Activated naive CD4-positive, alpha-beta T cell treated with anti-CD3 and anti-CD28 coated beads, Interleukin-2, amount 50 U/mL, for 24 hours (primary cell): ENCODE results near the gene BPGM.

Source experiments
- H3K27ac Mint-ChIP-seq: one replicate; pipeline ENCODE4 v1.8.0; 2021; ENCODE audit warnings: mild to moderate bottlenecking, mixed read lengths
- H3K27me3 Mint-ChIP-seq: one replicate; pipeline ENCODE4 v1.8.0; 2021; ENCODE audit warnings: mixed read lengths
- H3K36me3 Mint-ChIP-seq: one replicate; pipeline ENCODE4 v1.8.0; 2021; ENCODE audit warnings: mixed read lengths
- H3K4me1 Mint-ChIP-seq: one replicate; pipeline ENCODE4 v1.8.0; 2021; ENCODE audit warnings: mixed read lengths
- H3K4me3 Mint-ChIP-seq: one replicate; pipeline ENCODE4 v1.8.0; 2021; ENCODE audit warnings: mild to moderate bottlenecking, mixed read lengths
- H3K9me3 Mint-ChIP-seq: one replicate; pipeline ENCODE4 v1.8.0; 2021; ENCODE audit warnings: mixed read lengths

The BPGM gene

DNA sequence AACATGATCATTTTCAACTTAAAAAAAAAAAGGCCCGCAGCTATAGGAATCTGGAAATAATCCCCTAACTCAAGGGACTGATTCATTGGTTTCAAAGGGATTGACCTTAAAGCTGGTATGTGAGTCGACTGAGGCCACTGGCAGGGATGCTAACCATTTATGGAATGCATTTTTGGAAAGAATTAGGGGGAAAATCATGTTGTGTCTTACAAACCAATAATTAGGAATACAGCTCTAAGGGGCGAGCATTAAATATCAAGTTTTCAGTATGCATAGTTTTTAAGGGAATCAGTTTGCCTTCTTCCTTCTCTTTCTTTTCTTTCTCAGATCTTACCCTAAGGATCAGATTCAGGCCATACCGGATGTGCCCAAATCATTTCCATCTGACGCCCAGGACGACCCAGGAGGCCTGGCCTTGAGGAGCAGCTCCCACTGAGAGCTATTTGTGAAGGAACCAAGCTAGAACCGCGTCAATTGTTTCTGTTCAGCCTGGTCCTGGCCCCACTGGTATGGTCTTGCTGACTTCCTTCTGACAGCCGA is 48.7 kb downstream of the BPGM start:
- Mint-ChIP-seq H3K27ac (no peak overlapping the region), H3K4me1 (peaks cover 15% of the 10 kb centered on the region), H3K27me3 (no peaks in the 10 kb centered on the region), H3K4me3 (no peak overlapping the region), H3K9me3 (no peaks in the 10 kb centered on the region), H3K36me3 (no peaks in the 10 kb centered on the region)

DNA sequence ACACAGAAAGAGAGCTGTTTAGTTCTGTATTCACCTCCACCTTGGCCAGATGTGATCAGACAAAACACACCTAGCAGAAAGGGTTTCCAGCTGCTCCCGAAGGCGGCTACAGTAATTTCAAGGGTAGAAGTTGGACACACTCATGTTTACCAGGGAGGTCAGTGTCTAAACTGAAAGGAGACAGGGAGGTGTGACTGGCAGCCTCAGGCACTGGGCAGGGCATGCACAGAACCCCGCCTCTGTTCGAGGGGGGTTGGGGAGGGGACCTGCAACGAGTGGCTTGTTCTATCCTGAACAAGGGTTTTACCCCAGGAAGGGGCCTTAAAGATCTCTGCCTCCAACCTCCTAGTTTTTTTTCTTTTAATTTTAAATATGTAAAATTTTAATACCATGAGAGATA is 49.6 kb downstream of the BPGM start:
- Mint-ChIP-seq H3K36me3 (no peaks in the 10 kb centered on the region), H3K9me3 (no peaks in the 10 kb centered on the region), H3K4me3 (no peak overlapping the region), H3K27ac (no peak overlapping the region), H3K27me3 (no peaks in the 10 kb centered on the region), H3K4me1 (peaks cover 15% of the 10 kb centered on the region)

DNA sequence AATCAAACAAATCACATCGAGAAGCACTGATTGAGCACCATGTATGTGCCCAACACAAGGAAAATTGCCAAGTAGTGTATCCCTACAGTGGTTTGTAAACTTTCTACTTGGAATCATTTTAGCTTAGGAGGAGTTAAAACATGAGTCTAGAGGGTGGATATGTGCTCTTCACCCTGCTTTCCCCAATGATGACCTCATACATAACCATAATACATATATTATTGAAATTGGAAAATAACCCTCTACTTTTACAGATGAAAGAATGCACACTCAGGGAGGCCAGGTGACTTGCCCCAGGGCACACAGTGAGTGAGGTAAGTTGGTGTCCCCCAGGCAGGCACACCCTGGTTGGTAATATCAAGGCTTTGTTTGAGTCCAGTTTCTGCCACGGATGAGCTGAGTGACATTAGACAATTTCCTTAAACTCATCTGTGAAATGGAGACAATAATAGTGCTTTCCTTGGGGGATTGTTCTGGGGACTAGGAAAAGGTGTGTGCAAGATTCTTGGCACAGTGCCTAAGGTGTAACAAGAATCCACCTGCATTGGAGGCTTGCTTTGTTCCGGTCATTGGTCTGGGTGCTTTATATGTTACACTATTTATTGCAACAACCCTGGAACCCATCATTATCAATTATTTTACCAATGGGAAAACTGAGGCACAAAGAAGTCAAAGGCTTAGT is 50.7 kb downstream of the BPGM start:
- H3K36me3 Mint-ChIP-seq = no peaks in the 10 kb centered on the region
- no peaks in the 10 kb centered on the region for H3K9me3 Mint-ChIP-seq
- peaks cover 6% of the 10 kb centered on the region for H3K4me1 Mint-ChIP-seq
- no peak overlapping the region for H3K27ac Mint-ChIP-seq
- no peak overlapping the region for H3K4me3 Mint-ChIP-seq
- no peaks in the 10 kb centered on the region for H3K27me3 Mint-ChIP-seq

DNA sequence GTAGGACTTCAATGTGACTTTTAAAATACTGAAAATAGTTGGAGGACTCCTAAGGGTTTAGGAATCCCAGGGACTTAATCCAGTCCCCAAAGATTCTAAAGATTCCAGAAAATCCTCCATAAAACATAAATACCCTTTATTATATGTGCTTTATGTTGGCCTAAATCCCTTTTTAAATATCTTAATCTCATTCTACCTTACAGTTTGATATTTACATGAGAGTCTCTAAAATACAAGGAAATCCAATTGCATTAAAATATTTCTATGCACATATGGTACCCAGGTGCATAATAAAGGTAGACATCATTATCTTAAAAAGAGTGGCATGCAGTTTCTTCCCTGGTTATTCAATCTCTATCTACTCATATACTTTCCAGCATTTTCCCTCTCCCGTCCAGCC is 51.8 kb downstream of the BPGM start:
- Mint-ChIP-seq H3K9me3 (no peaks in the 10 kb centered on the region), H3K27me3 (no peaks in the 10 kb centered on the region), H3K27ac (no peak overlapping the region), H3K4me3 (no peak overlapping the region), H3K4me1 (no peaks in the 10 kb centered on the region), H3K36me3 (no peaks in the 10 kb centered on the region)

DNA sequence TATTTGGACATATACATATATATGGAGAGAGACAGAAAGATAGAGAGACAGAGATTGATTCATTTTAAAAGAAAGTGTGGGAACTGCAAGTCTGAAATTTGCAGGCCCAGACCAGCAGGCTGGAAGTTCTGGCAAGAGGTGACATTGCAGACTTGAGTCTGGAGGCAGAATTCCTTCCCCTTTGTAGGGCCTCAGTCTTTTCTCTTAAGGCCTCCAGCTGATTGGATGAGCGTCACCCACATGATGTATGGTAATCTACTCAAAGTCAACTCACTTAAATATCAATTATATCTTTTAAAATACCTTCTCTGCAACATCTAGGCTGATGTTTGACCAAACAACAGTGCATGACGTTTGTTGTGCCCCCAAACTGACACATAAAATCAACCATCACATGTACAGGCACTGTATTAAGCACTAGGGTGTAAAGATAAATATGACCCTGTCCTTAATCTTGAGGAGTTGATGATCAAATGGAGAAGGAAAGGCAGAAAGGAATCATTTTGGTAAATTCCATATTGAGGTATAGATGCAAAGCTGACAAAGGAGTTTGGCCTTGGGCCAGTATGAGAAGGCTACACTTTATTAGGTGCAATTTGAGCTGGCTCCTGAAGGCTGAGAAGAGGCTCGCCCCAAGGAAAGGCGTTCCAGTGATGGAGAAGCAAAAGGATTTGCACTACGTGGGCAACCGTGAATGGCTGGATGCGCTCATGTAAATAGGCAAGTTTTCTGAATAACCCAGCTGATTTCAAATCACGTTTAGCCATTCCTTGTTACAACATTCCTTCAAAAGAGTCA is 52.6 kb downstream of the BPGM start:
- Mint-ChIP-seq H3K4me3 (no peak overlapping the region), H3K27ac (no peak overlapping the region), H3K9me3 (no peaks in the 10 kb centered on the region), H3K4me1 (no peaks in the 10 kb centered on the region), H3K36me3 (no peaks in the 10 kb centered on the region), H3K27me3 (no peaks in the 10 kb centered on the region)

- Mint-ChIP-seq H3K27ac (no peak overlapping the region), H3K36me3 (no peaks in the 10 kb centered on the region), H3K4me3 (no peak overlapping the region), H3K27me3 (no peaks in the 10 kb centered on the region), H3K4me1 (no peaks in the 10 kb centered on the region), H3K9me3 (no peaks in the 10 kb centered on the region)
Observed at GRCh38 chr7:134699899-134700298, 53.2 kb downstream of the BPGM start.

GRCh38 chr7:134701272-134701671 is 54.6 kb downstream of the BPGM start:
- H3K9me3 Mint-ChIP-seq = no peaks in the 10 kb centered on the region
- H3K27me3 Mint-ChIP-seq = no peaks in the 10 kb centered on the region
- H3K4me3 Mint-ChIP-seq = no peak overlapping the region
- no peak overlapping the region for H3K27ac Mint-ChIP-seq
- no peaks in the 10 kb centered on the region for H3K36me3 Mint-ChIP-seq
- H3K4me1 Mint-ChIP-seq = no peaks in the 10 kb centered on the region

- no peaks in the 10 kb centered on the region for H3K9me3 Mint-ChIP-seq
- no peaks in the 10 kb centered on the region for H3K27me3 Mint-ChIP-seq
- H3K36me3 Mint-ChIP-seq = no peaks in the 10 kb centered on the region
- H3K27ac Mint-ChIP-seq = no peak overlapping the region
- H3K4me3 Mint-ChIP-seq = no peak overlapping the region
- no peaks in the 10 kb centered on the region for H3K4me1 Mint-ChIP-seq
Observed at GRCh38 chr7:134702366-134703240, 56.0 kb downstream of the BPGM start.

DNA sequence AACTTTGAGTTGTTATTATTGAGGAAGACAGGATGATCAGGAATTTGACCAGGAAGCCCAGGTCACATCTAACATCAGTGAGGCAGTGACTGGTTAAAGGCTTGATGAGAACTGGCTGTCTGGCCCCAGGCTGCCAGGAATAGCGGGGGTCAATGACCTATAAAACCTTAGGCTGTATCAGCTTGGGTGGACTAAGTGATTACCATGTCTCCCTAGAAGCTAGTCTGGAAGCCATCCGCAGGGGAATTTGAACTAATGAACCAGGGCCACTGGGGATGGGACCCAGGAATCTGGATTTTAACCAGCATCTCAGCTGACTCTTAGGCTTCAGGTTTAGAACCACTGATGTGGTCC is 56.6 kb downstream of the BPGM start:
- H3K4me1 Mint-ChIP-seq = no peaks in the 10 kb centered on the region
- no peaks in the 10 kb centered on the region for H3K36me3 Mint-ChIP-seq
- no peak overlapping the region for H3K4me3 Mint-ChIP-seq
- no peak overlapping the region for H3K27ac Mint-ChIP-seq
- H3K9me3 Mint-ChIP-seq = no peaks in the 10 kb centered on the region
- no peaks in the 10 kb centered on the region for H3K27me3 Mint-ChIP-seq

DNA sequence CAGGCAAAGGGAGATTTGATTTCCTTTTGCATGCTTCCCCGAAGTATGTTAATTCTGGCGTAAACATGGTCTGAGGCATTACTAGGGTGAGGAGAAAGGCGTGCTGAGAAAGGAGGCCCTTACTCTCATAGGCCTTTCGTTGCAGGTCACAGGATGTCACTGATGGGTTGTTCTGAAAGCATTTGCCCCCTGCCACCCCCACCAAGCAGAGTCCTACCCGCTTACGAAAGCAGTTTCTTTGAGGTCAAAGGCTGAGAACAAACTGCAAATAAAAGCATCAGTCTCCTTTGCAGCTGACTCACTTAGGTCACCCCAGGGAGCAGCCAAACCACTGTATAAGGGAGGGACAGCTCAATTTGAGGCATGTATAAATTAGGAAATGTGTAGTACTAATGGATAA is 57.1 kb downstream of the BPGM start:
- Mint-ChIP-seq H3K27ac (no peak overlapping the region), H3K4me1 (no peaks in the 10 kb centered on the region), H3K27me3 (no peaks in the 10 kb centered on the region), H3K9me3 (no peaks in the 10 kb centered on the region), H3K4me3 (no peak overlapping the region), H3K36me3 (no peaks in the 10 kb centered on the region)

DNA sequence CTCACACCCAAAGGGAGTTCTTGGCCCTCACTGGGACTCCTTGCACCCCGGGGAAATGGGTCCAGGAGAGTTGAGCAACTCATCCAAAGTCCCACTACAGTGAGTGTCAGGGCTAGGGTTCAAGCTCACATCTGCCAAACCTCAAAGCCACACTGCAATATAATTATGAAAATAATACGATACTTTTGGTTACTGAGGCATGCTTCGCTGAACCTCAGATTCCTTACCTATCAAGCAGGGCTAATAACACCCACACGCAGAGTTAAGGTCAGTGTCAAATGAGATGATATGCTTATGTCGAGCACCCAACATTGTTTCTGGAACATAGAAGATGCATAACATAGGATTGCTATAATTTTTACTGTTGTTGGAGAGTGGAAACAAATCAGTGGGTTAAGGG is 58.2 kb downstream of the BPGM start:
- H3K27ac Mint-ChIP-seq = no peak overlapping the region
- H3K27me3 Mint-ChIP-seq = no peaks in the 10 kb centered on the region
- H3K4me1 Mint-ChIP-seq = no peaks in the 10 kb centered on the region
- H3K4me3 Mint-ChIP-seq = no peak overlapping the region
- H3K36me3 Mint-ChIP-seq = no peaks in the 10 kb centered on the region
- no peaks in the 10 kb centered on the region for H3K9me3 Mint-ChIP-seq

DNA sequence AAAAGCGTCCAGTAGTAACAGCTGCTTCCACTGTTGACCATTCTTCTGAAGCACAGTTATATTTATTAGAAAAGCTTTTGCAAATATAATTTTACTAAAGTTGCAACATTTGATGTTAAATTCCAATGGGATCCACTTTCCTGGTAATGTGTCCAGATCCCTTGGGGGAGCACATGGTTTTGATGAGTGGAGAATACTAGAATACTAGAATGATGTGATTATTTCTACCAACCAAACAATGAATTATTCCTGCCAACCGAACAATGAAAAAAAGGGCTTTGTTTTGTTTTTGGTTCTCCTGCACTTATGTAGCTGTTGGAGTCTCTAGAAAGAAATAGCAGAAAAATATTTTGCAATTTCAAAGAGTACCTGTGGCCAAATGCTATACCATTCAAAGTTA is 59.1 kb downstream of the BPGM start:
- Mint-ChIP-seq H3K36me3 (no peaks in the 10 kb centered on the region), H3K4me3 (no peak overlapping the region), H3K27ac (no peak overlapping the region), H3K27me3 (no peaks in the 10 kb centered on the region), H3K9me3 (no peaks in the 10 kb centered on the region), H3K4me1 (peaks cover 5% of the 10 kb centered on the region)

- H3K36me3 Mint-ChIP-seq = no peaks in the 10 kb centered on the region
- H3K4me3 Mint-ChIP-seq = no peak overlapping the region
- H3K9me3 Mint-ChIP-seq = no peaks in the 10 kb centered on the region
- no peaks in the 10 kb centered on the region for H3K27me3 Mint-ChIP-seq
- peaks cover 12% of the 10 kb centered on the region for H3K4me1 Mint-ChIP-seq
- no peak overlapping the region for H3K27ac Mint-ChIP-seq
Observed at GRCh38 chr7:134706468-134706867, 59.8 kb downstream of the BPGM start.

DNA sequence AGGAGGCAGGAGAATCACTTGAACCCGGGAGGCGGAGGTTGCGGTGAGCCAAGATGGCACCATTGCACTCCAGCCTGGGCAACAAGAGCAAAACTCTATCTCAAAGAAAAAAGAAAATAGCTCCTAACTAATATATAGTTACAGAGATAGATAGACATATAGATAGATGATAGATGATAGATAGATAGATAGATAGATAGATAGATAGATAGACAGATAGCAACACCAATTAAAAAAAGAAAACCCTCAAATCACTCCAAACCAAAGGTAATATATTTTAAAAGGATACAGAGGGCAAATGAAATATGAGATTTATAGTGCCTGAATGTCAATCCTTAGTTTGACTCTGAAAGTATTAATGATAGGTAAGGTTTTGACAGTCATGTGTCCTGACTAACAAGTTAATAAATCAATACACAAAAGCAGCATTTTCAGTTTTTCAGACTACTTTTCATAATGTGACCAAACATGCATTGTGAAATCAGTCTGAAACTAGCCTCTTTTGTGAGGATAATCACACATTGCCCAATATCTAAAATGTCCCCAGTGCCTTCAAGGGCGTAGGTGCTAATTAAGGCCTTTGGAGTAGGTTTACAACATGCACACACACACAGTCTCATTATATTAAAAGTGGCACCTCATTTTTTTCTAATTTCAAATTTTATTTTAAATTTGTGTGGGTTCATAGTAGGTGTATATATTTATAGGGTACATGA is 61.2 kb downstream of the BPGM start:
- H3K4me1 Mint-ChIP-seq = peaks cover 17% of the 10 kb centered on the region
- no peak overlapping the region for H3K27ac Mint-ChIP-seq
- no peaks in the 10 kb centered on the region for H3K27me3 Mint-ChIP-seq
- H3K9me3 Mint-ChIP-seq = no peaks in the 10 kb centered on the region
- H3K4me3 Mint-ChIP-seq = no peak overlapping the region
- no peaks in the 10 kb centered on the region for H3K36me3 Mint-ChIP-seq

DNA sequence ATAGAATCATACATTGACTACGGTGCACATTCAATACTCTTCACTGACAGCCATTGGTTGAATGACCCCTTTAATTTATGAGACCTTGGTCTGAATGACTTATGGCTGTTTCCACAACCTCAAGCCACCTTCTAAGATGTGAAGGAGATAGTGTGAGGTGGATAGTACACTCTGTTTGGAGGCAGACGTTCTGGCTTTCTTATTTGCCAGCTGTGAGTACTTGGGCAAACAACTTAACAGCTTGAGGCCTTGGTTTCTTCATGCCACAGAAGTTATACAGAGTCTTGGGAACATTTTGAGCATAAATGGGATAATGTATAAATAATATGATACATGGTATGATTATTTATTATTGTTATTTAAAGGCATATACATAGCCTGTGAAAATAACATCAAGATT is 62.0 kb downstream of the BPGM start:
- H3K27me3 Mint-ChIP-seq = no peaks in the 10 kb centered on the region
- H3K27ac Mint-ChIP-seq = no peak overlapping the region
- H3K4me3 Mint-ChIP-seq = no peak overlapping the region
- no peaks in the 10 kb centered on the region for H3K36me3 Mint-ChIP-seq
- H3K4me1 Mint-ChIP-seq = peaks cover 20% of the 10 kb centered on the region
- H3K9me3 Mint-ChIP-seq = no peaks in the 10 kb centered on the region
